Endothelial cell of umbilical vein (primary cell): ENCODE data around the gene RIPOR3. TPM values are rescaled to one million over a fixed set of nuclear protein-coding genes. Genes with fewer than 3 reads are reported as not detected.

Source experiments
- BruUV-seq: library from RNA; stranded (reverse); fragments of 400-500 nt; replicated peaks from 2 replicates; lab custom pipeline; 2021; lab: Mats Ljungman, UMichigan
- CTCF ChIA-PET: fragments of 300-600, 350-600 bp; sonication (Branson Sonifier 250); formaldehyde crosslinking; loops from one replicate; lab custom pipeline; 2021; ENCODE audit warnings: antibody characterized with exemption, inconsistent platforms; lab: Charles Lee
- POLR2A ChIA-PET: fragments of 300-600, 350-600 bp; sonication (Branson Sonifier 250); formaldehyde crosslinking; loops from one replicate; lab custom pipeline; 2021; ENCODE audit warnings: antibody characterized with exemption, inconsistent platforms; lab: Charles Lee
- DNase-seq: peaks from one replicate; pipeline ENCODE4 v3.0.0-alpha.2; 2011; ENCODE audit warnings: low read depth, low spot score
- FAIRE-seq: peaks from 2 replicates; lab custom pipeline; 2011; peaks lifted over from hg19 to GRCh38; lab: Jason Lieb, UNC
- H2AFZ ChIP-seq: 2 replicates; pipeline ENCODE4 v1.6.0; 2012; ENCODE audit warnings: low read depth, low read length, control low read depth, inconsistent platforms
- H3K27ac ChIP-seq: 2 replicates; pipeline ENCODE4 v1.5.1; 2011; ENCODE audit warnings: low read depth, mild to moderate bottlenecking, control low read depth, low read length, moderate library complexity; ENCODE audit not compliant: insufficient read depth
- H3K27me3 ChIP-seq, 2 experiments: 2 replicates each; pipeline versions ENCODE4 v1.6.0 to v1.6.1; 2011; ENCODE audit warnings: low read length in 2 of 2, mixed read lengths in 1 of 2; ENCODE audit not compliant: control insufficient read depth in 2 of 2, insufficient read depth in 2 of 2
- H3K36me3 ChIP-seq, 2 experiments: 2 replicates in 1 of 2; 3 replicates in 1 of 2; pipeline ENCODE4 v1.5.1; 2011; ENCODE audit warnings: low read length in 2 of 2, mild to moderate bottlenecking in 1 of 2, moderate library complexity in 1 of 2; ENCODE audit not compliant: control insufficient read depth in 2 of 2, insufficient read depth in 2 of 2; ENCODE audit errors: extremely low read depth in 1 of 2
- H3K4me1 ChIP-seq: 3 replicates; pipeline ENCODE4 v1.5.1; 2011; ENCODE audit warnings: mild to moderate bottlenecking, low read length; ENCODE audit not compliant: control insufficient read depth, insufficient read depth; ENCODE audit errors: extremely low read depth
- H3K4me2 ChIP-seq: 2 replicates; pipeline ENCODE4 v1.6.1; 2011; ENCODE audit warnings: low read length, control low read depth, mixed read lengths; ENCODE audit not compliant: insufficient read depth
- H3K4me3 ChIP-seq, 3 experiments: fragments of 200-600 bp in 1 of 3; sonication (generic), shearing (Covaris generic) in 1 of 3; replicated peaks in 1 of 3; 2 replicates each; pipeline ENCODE4 v1.5.1; 2011 to 2016; ENCODE audit warnings: control low read depth in 3 of 3, low read length in 3 of 3, mild to moderate bottlenecking in 2 of 3, inconsistent platforms in 1 of 3, low read depth in 1 of 3, moderate library complexity in 1 of 3; ENCODE audit not compliant: insufficient read depth in 1 of 3
- H3K79me2 ChIP-seq: 2 replicates; pipeline ENCODE4 v1.6.0; 2012; ENCODE audit warnings: low read length, inconsistent platforms; ENCODE audit not compliant: control insufficient read depth, insufficient read depth
- H3K9ac ChIP-seq: replicated peaks from 2 replicates; pipeline ENCODE3; 2011; ENCODE audit warnings: low read length, control low read depth; ENCODE audit not compliant: insufficient read depth; ENCODE audit errors: extremely low read depth
- H3K9me1 ChIP-seq: replicated peaks from 3 replicates; pipeline ENCODE4 v1.6.0; 2011; ENCODE audit warnings: mild to moderate bottlenecking, low read length; ENCODE audit not compliant: control insufficient read depth, insufficient read depth; ENCODE audit errors: extremely low read depth
- H3K9me3 ChIP-seq: replicated peaks from 2 replicates; pipeline ENCODE4 v1.5.1; 2012; ENCODE audit warnings: low read length, inconsistent platforms; ENCODE audit not compliant: control insufficient read depth, insufficient read depth
- H4K20me1 ChIP-seq: replicated peaks from 2 replicates; pipeline ENCODE3; 2011; ENCODE audit warnings: mild to moderate bottlenecking, low read length; ENCODE audit not compliant: control insufficient read depth, insufficient read depth; ENCODE audit errors: extremely low read depth
- CTCF ChIP-seq, 2 donors: IDR thresholded peaks; 1 replicate in 1 of 2; 2 replicates in 1 of 2; pipeline ENCODE4 v1.5.1; 2011; ENCODE audit warnings: low read length in 2 of 2, mild to moderate bottlenecking in 2 of 2, moderate library complexity in 2 of 2, control low read depth in 1 of 2, inconsistent platforms in 1 of 2, low read depth in 1 of 2; ENCODE audit not compliant: insufficient read depth in 1 of 2; ENCODE audit errors: extremely low read depth in 1 of 2
- EZH2 ChIP-seq: IDR thresholded peaks from 2 replicates; pipeline ENCODE4 v1.6.1; 2012; ENCODE audit warnings: borderline replicate concordance, low read depth, mild to moderate bottlenecking, moderate library complexity, low read length, inconsistent platforms; ENCODE audit not compliant: severe bottlenecking
- FOS ChIP-seq: IDR thresholded peaks from 2 replicates; pipeline ENCODE4 v1.6.1; 2011; ENCODE audit warnings: mild to moderate bottlenecking, low read length, moderate library complexity, borderline replicate concordance; ENCODE audit not compliant: insufficient read depth
- GATA2 ChIP-seq: IDR thresholded peaks from 2 replicates; pipeline ENCODE4 v1.7.0; 2011; ENCODE audit warnings: low read depth, mild to moderate bottlenecking, moderate library complexity, mixed read lengths, low read length; ENCODE audit not compliant: insufficient read length, insufficient read depth
- JUN ChIP-seq: IDR thresholded peaks from 2 replicates; pipeline ENCODE4 v1.6.1; 2011; ENCODE audit warnings: borderline replicate concordance, low read depth; ENCODE audit not compliant: insufficient read length, insufficient read depth
- MAX ChIP-seq: IDR thresholded peaks from 2 replicates; pipeline ENCODE4 v1.6.1; 2011; ENCODE audit not compliant: insufficient read depth, insufficient read length
- MYC ChIP-seq: IDR thresholded peaks from one replicate; pipeline ENCODE4 v1.6.1; 2011; ENCODE audit warnings: mild to moderate bottlenecking, low read depth, low read length
- POLR2A ChIP-seq: IDR thresholded peaks from 2 replicates; pipeline ENCODE4 v1.6.1; 2012; ENCODE audit warnings: low read depth, mild to moderate bottlenecking, control low read depth, low read length
- POLR2AphosphoS5 ChIP-seq: IDR thresholded peaks from 2 replicates; pipeline ENCODE4 v1.6.1; 2012; ENCODE audit warnings: low read depth, mild to moderate bottlenecking, control low read depth, low read length, moderate library complexity; ENCODE audit not compliant: insufficient read depth
- dilution Hi-C: fragments of 300-500 bp; cut with MboI; formaldehyde crosslinking; loops from one replicate; pipeline ENCODE4 v1.15.0; 2019; ENCODE audit warnings: low sequenced_read_pairs; ENCODE audit not compliant: extremely low pct_ligation_motif_present
- intact Hi-C: fragments of 100-400 bp; cut with micrococcal nuclease; formaldehyde crosslinking; loops from one replicate; pipeline ENCODE4 v1.10.0; 2022
- polyA plus RNA-seq, 4 experiments: library from polyadenylated mRNA; depleted of rRNA in 3 of 4; stranded (reverse) in 3 of 4; unstranded in 1 of 4; fragments of >200 nt; gene quantifications; 2 replicates each; pipeline versions ENCODE4 v1.2.1 to v1.2.3, GENCODE V29; 2011 to 2012; ENCODE audit warnings: missing spikeins in 1 of 4
- total RNA-seq: library from RNA; stranded (reverse); gene quantifications from 2 replicates; pipeline ENCODE4 v1.2.3, GENCODE V29; 2021

RIPOR3 gene
- total and polyA plus RNA-seq, 2 donors (not counting 3 experiments of a cell fraction or from before 2014, with no cell fraction given): not detected

- Histone ChIP-seq H3K27ac (no peak overlapping the region), H3K36me3 (no peaks in the 10 kb centered on the region), H3K9ac (no peak overlapping the region), H3K27me3 (no peaks in the 10 kb centered on the region), H4K20me1 (no peaks in the 10 kb centered on the region), H3K9me3 (no peaks in the 10 kb centered on the region), H3K9me1 (no peaks in the 10 kb centered on the region), H2AFZ (no peak overlapping the region), H3K4me1 (peaks cover 19% of the 10 kb centered on the region), H3K79me2 (peaks cover 81% of the 10 kb centered on the region), H3K4me3 (no peak overlapping the region), H3K4me2 (no peak overlapping the region)
- FAIRE-seq (no peak), DNase-seq (no peak)
- dilution Hi-C loops (no loop called here), intact Hi-C loops (no loop called here)
- CTCF ChIA-PET: interaction anchor here (0.8 to 11.7 kb wide), 4 partner anchors 7 to 51 kb away, joined by 3 to 99 read pairs (median 5); no protein-coding TSS in a partner anchor
- TF ChIP-seq CTCF (IDR thresholded peaks at IDR 0.05; ENCODE audit: extremely low read depth in 1 of 2, insufficient read depth in 1 of 2, low read depth in 1 of 2, low read length in 2 of 2) (no peak), MYC (no peak), JUN (no peak), POLR2A (no peak), MAX (no peak), FOS (no peak), POLR2AphosphoS5 (no peak), EZH2 (no peak), GATA2 (no peak)
- no TSS peak for BruUV-seq
- POLR2A ChIA-PET: no interaction called here
These were observed 136.4 kb downstream of the RIPOR3 start for GRCh38 chr20:50554694-50555579.
